Measurements from ENCODE around the gene GPNMB. TPM values are rescaled to one million over a fixed set of nuclear protein-coding genes. Genes with fewer than 3 reads are reported as not detected.

Gene GPNMB
- total RNA-seq, 1 experiment from 2014 or later, result 1.2 TPM

DNA sequence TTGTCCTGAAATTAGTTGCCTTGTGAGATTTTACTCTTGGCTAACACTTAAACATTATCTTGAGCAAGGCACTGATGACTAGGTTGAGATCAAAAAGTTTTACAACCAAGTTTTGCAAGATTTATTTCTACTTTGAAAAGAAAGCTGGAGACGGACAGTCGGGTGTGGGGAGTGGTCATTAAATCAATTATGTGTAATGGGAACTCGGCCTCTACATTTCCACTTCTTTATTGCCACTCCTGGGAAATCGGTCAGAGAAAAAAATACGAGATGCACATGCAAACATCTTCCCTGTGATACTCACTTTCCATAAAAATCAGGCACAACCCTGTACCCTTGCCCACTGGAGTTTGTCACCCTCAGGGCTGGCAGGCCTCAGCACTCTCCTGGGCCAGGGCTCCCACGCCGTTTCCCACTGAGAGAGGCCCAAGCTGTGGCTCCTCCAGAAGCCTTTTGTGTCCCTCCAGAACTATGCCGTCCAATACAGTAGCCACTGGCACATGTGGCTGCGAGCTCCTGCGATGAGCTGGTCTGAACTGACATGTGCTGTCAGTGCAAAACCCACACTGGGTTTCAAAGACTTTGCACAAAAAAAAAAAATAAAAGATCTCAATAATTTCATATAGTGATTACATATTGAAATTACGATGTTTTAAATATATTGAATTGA is 7.5 kb upstream of the GPNMB start:
- Histone ChIP-seq H3K4me1 (ENCODE audit: insufficient read depth, low read length) (no peaks in the 10 kb centered on the region), H3K56ac (ENCODE audit: insufficient read length, low read depth, low read length) (no peak overlapping the region), H3K27ac (ENCODE audit: insufficient read length, low read depth, low read length) (no peak overlapping the region), H3K4me2 (ENCODE audit: insufficient read depth, insufficient read length, low read length) (no peak overlapping the region), H2BK20ac (ENCODE audit: low read depth, low read length, poor library complexity, severe bottlenecking) (no peak overlapping the region), H2BK12ac (ENCODE audit: insufficient read length, low read depth, low read length) (no peak overlapping the region), H2BK5ac (ENCODE audit: insufficient read length, low read length) (no peak overlapping the region), H4K8ac (replicated peaks; ENCODE audit: insufficient read length, low read depth, low read length) (no peak overlapping the region), H3K23ac (ENCODE audit: insufficient read length, low read depth, low read length) (no peak overlapping the region), H3T11ph (ENCODE audit: low read length) (no peak overlapping the region), H4K5ac (ENCODE audit: insufficient read length, low read depth, low read length) (no peak overlapping the region), H2BK120ac (ENCODE audit: low read depth, low read length, poor library complexity, severe bottlenecking) (no peak overlapping the region), H3K9ac (ENCODE audit: extremely low read depth, insufficient read length, low read length) (no peak overlapping the region), H4K20me1 (ENCODE audit: control insufficient read depth, insufficient read depth, insufficient read length) (no peaks in the 10 kb centered on the region), H2AFZ (ENCODE audit: low read length) (no peak overlapping the region), H2BK15ac (ENCODE audit: low read depth, low read length) (no peak overlapping the region), H3K79me1 (ENCODE audit: insufficient read depth, low read depth, low read length, poor library complexity, severe bottlenecking) (no peaks in the 10 kb centered on the region), H3K23me2 (ENCODE audit: insufficient read length, low read depth, low read length, poor library complexity, severe bottlenecking) (no peaks in the 10 kb centered on the region), H3K4ac (ENCODE audit: low read depth, low read length) (no peak overlapping the region), H3K18ac (ENCODE audit: insufficient read length, low read depth, low read length) (no peak overlapping the region), H3K9me3 (ENCODE audit: control insufficient read depth, low read depth, low read length) (no peaks in the 10 kb centered on the region), H3K79me2 (ENCODE audit: insufficient read depth, low read length) (no peaks in the 10 kb centered on the region), H4K91ac (ENCODE audit: insufficient read length, low read depth, low read length) (no peak overlapping the region), H3K14ac (ENCODE audit: insufficient read depth, low read length) (no peak overlapping the region), H2AK5ac (ENCODE audit: insufficient read length, low read length) (no peak overlapping the region), H3K27me3 (ENCODE audit: insufficient read depth, low read length) (no peaks in the 10 kb centered on the region)
- no peaks in the 10 kb centered on the region for H3K36me3 Mint-ChIP-seq (ENCODE audit: insufficient read depth in 1 of 3, low read depth in 3 of 3)
- TF ChIP-seq, protein P1, sequence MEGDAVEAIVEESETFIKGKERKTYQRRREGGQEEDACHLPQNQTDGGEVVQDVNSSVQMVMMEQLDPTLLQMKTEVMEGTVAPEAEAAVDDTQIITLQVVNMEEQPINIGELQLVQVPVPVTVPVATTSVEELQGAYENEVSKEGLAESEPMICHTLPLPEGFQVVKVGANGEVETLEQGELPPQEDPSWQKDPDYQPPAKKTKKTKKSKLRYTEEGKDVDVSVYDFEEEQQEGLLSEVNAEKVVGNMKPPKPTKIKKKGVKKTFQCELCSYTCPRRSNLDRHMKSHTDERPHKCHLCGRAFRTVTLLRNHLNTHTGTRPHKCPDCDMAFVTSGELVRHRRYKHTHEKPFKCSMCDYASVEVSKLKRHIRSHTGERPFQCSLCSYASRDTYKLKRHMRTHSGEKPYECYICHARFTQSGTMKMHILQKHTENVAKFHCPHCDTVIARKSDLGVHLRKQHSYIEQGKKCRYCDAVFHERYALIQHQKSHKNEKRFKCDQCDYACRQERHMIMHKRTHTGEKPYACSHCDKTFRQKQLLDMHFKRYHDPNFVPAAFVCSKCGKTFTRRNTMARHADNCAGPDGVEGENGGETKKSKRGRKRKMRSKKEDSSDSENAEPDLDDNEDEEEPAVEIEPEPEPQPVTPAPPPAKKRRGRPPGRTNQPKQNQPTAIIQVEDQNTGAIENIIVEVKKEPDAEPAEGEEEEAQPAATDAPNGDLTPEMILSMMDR (conservative IDR thresholded peaks at IDR 0.05), result no peak
- no CpG with 5 or more reads among the region's 11 CpGs for WGBS (ENCODE audit: extremely low coverage, insufficient read length, low lambda C conversion rate)
- no peak for DNase-seq
- no peak overlapping the region for H3K27ac Mint-ChIP-seq
- H3K9me3 Mint-ChIP-seq, result no peaks in the 10 kb centered on the region
- H3K4me3 Mint-ChIP-seq, result no peak overlapping the region
- H3K4me1 Mint-ChIP-seq, result peaks cover 0 to 4% of the 10 kb centered on the region in 2 experiments; a peak in 2 of 4 replicates
- no peaks in the 10 kb centered on the region for H3K27me3 Mint-ChIP-seq (ENCODE audit: low read depth)
